GM21515 (cell line): ENCODE measurements around the gene CLCN4.

ENCODE experiments used
- ATAC-seq: cut with Tn5 transposase; IDR thresholded peaks from one replicate; pipeline ENCODE4 v1.9.1; 2021; ENCODE audit not compliant: unreplicated experiment

CLCN4 gene

DNA sequence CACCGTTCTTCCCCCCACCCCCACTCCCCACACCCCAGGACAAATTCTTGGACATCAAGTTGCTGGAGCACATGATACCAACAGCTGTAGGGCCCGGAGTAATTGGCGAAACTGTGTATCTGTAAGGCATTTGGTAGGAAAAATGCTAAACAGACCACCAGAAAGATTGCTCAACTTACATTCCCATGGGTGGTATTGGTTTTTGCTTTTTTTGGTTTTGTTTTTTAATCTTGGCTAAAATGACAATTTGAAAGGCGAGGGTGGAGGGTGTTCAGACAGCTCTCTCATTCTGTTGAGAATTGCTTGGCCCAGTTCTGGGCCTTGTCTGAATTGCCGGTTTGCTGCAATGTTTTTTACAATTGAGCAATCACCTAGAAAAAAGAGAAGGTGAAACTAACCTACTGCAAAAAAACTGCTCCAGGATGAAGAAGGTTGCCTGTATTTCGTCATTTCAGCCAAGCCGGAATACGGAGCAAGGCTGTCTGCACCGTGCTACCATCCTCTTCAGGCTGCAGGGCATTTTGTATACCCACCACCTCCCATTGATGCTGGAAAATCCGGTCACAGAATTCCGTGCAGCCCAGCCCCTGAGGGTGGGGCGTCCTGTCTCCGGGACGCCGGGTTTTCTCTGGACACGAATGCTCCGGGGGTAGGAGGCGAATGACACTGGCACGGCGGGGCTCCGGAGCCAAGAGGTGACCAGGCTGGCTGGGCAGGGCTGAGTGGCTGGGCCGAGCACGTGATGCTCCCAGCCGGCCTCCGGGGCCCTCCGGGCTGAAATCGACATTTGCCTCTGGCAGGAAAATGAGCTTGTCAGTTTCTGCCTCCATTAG lies at the start of gene CLCN4:
CLCN4 (plus strand) TSS at position 777 of the 833 bp plus-strand sequence. CDS start 28,058 bp downstream, outside the sequence.
- ATAC-seq = peak; percentile 65

DNA sequence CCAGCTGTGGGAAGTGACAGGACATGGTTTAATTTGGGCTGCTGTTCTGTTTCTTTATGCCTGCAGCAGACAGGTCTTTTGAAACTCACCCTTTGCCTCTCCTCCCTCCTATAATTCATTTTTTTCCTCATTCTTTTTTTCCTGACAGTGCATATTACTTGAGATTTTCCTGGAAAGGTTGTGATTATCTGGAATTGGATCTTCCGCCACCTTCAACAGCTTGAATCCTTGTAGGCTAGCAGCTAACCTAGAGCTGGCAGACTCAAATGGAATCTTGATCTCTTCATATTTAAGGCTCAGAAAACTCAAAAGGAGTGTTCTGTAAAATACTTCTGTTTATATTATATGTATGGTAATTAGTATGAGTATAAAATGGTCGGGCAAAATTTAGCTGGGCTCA lies 49.3 kb upstream of the CLCN4 start:
- no peak for ATAC-seq

DNA sequence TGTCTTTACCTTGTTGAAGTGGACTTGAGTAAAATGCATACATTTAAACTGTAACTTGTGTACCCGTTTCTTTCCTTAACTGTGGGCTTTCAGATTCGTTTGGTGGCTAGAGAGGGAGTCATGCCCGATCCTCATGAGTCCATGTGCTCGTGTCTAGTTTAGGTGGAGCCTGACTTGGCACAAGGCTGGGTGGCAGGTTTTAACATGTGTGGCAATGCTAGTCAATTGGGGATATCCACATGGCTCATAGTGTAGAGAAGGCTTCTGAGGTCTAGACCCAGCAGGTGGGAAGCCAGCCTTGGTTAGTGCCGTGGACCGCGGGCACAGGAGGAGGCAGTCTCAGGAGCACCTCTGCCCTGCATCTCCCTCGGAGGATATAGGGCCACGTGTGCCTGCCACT lies 48.5 kb upstream of the CLCN4 start:
- no peak for ATAC-seq

DNA sequence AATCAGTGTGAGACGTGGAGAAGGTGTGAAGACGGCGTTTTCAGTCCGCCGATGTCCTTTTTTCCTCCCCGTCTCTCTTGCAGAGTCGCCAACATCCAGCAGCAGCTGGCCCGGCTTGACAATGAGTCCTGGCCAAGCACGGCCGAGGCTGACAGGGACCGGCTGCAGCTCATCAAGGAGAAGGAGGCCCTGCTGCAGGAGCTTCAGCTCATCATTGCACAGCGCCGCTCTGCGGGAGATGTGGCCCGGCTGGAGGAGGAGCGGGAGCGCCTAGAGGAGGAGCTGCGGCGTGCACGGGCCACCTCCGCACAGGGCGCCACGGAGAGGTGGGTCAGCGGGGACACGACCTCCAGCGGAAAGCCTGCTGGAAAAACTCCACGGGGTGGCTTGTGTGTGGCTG lies 47.1 kb upstream of the CLCN4 start:
- no peak for ATAC-seq

DNA sequence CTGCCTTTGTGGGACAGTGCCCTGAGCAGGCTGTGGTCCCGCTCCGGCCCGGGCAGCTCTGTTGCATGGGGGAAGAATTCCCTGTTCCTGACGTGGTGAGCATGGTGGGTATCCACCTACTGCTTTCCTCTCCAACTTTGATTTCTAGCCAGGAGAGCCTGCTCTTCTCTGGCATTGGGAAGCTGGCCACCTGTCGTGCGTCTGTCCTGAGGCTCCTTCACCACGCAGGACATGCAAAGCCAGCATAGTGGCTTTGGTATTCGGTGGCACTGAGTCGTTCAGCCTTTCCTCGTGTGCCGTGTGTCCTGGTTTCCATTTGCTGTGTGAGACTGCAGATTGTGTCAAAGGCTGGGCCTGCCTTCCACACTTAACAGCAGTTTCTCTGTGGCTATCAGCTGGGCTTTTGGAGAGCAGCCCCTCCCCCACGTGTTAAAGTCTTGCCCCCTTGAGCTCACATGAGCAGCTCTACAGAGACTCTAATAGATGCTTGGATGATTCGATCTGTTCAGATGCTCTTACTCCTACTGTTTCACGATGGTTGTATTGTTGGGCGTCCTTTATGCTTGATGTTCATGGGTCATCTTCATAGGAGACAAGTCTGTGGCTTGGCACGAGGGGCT lies 46.3 kb upstream of the CLCN4 start:
- ATAC-seq = no peak

DNA sequence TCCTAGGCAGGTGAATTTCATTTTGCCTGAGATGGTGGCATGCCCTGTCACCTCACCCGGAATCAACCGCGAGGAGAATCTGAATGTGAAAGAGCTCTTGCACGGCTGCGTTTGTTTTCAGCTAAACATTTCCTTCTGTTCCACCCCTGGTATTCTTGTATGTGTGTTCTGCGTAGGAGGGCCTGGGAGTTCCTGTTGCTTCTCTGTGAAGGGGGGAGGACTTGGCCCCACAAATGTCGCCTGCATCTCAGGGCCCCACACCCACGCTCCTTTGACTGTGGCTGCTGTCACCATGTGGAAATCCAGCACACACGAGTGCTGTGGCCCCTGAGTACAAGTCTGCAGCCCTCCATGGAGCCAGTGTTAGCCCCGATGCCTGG lies 45.8 kb upstream of the CLCN4 start:
- ATAC-seq = peak; percentile 54

DNA sequence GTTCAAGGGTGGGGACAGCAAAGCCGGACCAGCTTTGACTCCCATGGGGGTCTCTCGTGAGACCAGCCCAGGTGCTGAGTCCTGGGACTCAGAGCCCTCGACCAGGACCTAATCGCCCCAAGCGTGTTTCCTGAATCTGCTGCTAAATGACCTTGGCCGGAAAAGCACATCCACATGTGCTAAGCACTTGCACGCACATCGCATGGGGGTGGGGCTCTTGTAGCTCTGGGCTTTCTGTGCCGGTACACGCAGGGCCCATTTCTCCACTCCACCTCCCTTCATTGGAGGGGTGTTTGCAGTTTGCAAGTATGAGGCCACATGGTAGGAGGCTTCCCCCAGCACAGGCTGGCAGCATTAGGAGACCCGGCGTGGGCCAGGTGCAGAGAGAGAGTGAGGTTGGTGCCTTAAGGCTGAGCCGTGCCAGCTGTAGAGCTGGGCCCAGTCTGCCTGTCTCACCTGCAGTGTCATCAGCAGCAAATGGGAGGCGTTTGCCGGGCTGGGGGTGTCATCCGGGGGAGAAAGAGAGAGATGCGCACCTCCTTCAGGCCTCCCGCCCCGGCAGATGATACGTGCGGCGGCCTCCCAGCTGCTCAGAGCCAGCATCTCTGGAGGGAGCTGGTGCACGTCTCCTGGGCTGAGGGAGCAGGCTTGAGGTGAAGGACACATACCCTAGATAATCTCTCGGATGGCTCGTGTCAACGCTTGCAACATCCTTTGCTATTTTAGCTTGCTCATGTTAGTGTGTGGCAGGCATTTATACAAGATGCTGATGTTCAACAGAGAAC lies 45.2 kb upstream of the CLCN4 start:
- peak; percentile 48 for ATAC-seq

DNA sequence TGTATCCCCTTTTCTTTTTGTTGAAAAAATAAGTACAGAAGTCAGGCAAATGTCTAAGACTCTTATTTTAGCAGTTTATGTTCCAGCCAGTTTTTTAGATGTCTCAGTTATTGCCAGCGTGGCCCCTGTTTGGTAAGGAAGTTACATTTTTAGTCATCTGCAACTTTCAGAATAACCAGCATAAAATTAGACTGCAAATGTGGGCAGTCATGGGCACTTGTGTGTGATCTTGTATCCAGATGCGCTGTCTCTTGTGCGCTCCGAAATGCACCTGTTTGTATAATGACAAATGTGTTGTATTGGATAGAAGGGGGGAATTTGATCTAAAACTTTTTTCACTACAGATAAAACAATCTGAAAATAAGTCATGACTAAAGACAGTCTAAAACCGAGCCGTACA lies 44.3 kb upstream of the CLCN4 start:
- no peak for ATAC-seq

DNA sequence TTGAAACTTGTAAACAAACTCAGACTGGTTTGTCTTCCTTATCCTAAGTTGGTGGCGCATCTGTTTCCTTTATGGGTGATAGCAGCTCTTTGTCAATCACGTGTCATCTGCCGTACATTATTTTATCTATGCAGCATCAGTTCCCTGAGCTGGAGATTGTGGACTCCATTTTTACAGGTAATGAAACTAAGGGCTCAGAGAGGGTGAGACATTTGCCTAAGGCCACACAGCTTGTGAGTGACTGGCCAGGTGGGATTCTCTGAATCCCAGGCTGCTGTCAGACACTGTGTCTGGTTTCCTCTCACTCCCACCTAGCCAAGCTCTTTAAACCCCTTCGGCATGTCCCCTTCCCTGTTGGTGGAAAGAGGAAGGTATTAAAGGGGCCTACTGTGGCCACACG lies 41.7 kb upstream of the CLCN4 start:
- ATAC-seq = no peak

DNA sequence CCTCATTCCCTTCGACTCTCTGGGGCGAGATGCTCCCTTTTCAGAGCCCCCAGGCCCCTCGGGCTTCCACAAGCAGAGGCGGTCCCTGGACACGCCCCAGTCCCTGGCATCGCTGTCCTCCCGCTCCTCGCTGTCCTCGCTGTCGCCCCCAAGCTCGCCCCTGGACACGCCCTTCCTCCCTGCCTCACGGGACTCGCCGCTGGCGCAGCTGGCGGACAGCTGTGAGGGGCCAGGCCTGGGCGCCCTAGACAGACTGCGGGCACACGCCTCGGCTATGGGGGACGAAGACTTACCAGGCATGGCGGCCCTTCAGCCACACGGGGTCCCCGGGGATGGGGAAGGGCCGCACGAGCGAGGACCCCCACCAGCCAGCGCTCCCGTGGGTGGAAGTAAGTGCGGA lies 39.5 kb upstream of the CLCN4 start:
- ATAC-seq = no peak

DNA sequence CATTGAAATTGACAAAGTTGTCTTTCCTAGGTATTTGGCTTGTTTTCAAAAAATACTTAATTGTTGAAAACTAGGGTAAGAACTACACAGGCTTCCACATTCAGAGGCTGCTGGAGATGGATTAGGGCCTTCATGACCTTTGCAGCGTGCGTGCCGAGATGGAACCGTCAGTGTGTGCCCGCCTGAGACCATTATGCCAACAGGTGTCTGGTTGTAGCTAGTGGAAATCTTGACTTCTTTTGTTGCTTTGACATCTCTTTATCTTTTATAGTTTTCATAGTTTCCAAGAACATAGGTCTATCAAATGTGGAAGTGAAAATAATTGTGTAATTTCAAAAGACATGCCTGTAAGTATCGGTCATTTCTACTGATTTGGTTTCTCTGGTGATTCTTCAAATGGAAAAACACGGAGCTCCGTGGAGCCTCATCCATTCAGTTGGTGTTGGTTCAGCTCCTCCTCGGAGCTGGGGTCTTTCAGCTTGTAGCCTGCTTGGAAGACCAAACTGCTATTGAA lies 38.9 kb upstream of the CLCN4 start:
- ATAC-seq = no peak

DNA sequence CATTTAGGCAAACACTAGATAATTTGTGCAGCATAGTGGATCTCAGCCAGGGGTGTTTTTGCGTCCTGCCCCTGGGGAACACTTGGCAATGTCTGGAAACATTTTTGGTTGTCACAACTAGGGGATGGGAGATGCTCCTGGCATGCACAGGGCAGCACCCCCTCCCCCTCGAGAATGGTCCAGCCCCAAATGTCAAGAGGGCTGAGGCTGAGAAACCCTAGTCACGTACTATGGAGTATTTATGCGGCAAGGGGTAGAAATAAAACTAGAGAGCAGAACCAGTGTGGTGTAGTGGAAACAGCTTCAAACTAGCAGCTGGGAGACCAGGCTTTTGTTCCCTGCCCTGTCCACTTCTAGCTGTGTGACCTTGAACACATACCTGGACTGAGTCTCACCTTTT lies 38.2 kb upstream of the CLCN4 start:
- ATAC-seq = no peak

DNA sequence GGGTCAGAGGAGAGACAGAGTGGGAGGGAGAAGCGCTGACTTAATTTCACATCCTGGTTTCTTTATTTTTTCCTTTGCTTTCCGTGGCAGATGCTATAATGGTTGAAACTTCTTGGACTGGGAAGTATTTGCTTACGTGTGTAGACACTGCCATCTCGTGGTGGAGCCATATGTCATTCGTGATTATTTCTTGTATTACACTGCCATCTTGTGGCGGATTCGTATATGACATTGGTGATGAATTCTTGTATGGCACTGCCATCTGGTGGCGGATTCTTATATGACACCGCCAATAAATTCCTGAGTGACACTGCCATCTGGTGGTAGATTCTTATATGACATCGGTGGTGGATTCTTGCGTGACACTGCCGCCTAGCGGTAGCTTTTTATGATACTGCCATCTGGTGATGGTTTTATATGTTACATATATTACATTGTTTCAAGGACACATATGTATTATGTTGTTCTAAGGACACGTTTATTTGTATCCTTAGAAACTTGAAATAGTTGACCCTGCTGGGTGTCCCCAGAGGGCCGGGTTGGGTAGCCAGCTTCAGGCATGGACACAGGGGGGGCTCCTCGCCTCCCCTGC lies 37.3 kb upstream of the CLCN4 start:
- peak; percentile 48 for ATAC-seq

DNA sequence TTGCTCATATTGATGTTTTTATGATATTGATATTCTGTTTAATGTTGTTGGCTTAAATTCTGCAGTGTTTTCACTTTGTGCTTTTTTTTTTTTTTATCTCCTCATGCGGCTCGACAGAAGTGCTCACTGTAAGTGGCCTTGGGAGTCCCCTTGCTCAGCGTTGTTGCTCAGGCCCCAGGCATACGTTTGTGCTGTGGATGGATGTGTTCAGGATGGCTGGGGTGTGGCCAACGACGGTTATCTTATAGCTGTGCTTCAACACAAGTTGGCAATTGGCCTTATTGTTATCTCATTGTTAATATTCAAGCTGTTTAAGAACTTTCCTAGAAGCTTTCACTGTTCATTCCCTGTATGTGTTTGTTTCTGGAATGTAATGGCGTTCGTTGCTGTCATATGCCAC lies 36.4 kb upstream of the CLCN4 start:
- ATAC-seq = no peak

DNA sequence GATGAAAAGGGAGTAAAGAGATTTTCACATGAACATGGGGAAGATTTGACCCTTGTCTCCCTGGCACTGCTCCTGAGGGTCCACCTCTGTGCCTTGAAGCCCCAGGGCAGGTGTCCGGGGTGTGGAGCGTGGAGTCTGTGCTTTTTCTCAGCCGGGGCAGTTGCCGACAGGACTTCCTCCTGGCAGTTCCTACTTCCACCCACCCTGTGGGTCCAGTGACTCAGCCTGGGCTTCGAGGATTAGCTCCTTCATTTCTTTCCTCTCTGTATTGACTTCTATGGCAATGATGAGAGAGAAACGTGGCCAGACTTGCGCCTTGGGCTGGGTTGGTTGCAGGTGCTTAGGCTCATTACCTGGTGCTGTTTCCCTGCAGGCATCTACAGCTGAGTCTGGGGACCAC lies 35.9 kb upstream of the CLCN4 start:
- ATAC-seq = no peak

DNA sequence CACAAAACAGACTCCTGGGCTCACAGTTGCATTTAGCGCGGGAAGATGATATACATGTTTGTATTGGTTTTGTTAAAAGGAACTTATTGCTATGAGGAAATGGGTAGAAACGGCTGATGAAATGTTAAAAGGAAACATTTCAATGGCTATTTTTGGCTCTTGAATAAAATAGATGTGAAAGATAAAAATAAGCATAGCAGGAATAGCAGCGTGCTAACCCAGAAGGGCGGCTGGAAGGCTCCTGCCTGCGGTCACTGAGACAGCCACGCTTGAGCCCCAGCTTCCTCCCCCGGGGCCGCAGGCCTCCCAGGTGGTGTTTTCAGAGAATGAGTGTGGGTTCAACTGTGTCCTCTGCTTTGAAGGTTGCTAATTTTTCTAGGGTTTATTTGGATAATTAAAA lies 35.0 kb upstream of the CLCN4 start:
- ATAC-seq = peak; percentile 84

DNA sequence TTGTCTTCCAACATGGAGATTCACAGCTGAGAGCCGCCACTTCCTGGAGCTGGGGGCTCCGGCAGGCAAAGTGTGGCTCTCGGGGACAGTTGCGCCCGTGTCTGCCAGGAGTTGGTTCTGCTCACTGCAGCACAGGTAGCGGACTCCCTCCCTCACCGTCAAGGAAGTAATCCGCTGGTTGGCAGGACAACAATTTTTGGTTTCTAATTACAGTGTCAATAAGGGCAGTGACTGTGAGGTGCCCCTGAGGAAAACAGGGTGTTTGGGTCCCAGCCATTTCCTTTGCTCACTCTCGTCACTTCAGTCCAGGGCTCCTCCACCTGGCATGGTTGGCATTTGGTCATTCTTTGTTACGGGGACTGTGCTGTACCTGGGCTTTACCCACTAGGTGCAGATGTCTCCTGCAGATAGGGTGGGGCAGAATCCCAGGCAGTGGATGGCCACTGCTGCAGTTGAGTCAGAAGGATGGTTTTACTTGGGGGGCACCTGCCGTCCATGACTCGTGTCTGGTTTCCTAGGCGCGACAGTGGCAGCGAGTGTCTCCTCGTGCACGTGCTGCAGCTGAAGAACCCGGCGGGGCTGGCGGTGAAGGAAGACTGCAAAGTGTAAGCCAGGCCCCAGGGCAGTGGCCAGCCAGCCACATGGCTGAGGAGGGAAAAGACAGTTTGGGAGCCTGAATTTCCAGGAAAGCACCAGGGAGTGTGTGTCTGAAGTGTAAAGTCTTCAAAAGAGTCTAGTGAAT lies 32.1 kb upstream of the CLCN4 start:
- no peak for ATAC-seq

DNA sequence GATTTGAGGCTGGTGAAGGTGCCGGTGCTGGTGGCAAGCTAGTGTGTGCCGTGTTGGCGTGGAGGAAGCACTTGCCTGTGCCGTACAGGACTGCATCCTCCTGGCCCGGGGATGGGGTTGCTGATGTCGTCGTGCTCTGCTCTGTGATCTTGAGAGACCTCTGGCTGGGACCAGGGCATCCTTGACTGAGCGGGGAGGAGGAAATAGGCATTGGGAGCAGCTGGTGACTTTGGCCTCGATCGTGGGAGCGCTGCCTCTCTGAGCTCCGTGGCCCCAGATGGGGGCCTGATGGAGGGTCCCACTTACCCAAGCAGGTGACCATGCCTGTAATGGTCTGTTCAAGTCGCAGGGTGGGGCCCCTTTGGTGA lies 31.5 kb upstream of the CLCN4 start:
- no peak for ATAC-seq

DNA sequence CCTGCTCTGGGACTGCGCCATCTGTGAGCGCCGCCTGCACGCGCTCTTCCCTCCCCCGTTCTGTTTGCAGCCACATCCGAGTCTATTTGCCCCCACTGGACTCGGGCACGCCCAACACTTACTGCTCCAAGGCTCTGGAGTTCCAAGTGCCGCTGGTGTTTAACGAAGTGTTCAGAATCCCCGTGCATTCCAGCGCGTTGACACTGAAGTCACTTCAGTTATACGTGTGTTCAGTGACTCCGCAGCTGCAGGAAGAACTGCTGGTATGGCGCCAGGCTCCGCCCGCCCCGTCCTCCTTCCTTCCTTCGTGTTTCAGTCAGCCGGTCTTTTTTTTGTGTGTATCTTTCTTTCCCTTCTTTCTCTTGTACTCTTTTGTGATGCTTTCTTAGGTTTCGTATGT lies 30.7 kb upstream of the CLCN4 start:
- ATAC-seq = no peak

DNA sequence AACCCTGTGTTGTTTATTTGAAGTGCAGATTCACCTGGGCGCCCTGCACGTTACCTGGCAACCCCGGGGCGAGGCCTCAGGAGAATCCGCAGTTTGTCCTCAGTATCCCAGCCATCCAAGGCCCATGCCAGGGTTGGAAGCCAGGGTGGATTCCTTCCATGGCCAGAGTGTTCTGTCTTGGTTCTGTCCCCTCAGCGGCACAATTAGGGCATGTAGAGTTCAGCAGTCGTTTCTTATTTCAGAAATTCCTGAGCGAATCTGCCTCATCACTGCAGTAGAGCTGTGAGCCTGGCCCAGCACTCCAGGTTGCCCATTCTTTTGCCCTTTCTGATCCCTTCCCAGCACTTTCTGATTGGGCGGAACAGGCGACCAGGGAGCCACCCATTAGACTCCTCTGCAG lies 29.9 kb upstream of the CLCN4 start:
- no peak for ATAC-seq

DNA sequence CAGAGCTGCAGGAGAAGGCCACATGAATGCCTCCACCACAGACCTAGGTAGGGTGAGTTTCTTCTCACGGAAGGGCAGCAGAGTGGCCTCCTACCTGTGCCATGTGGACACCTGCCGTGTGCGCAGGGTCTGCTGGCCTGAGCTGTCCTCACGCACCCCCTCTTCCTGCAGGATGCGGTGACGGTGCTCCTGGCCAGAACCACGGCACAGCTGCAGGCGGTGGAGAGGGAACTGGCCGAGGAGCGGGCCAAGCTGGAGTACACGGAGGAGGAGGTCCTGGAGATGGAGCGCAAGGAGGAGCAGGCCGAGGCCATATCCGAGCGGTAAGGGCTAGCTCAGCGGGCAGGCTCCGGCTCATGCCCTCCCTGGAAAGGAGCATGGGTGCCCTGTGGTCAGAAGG lies 28.4 kb upstream of the CLCN4 start:
- no peak for ATAC-seq
